HepG2 (cell line): ENCODE data around the gene CRIP1. TPM values are rescaled to one million over a fixed set of nuclear protein-coding genes. Genes with fewer than 3 reads are reported as not detected.

ENCODE experiments used
- ATAC-seq: fragments of 200-7000 bp; cut with Tn5 transposase; 3 replicates; pipeline ENCODE4 v1.9.1; 2020; ENCODE audit warnings: mild to moderate bottlenecking, moderate library complexity
- BruUV-seq: library from RNA; stranded (reverse); fragments of 400-500 nt; replicated peaks from 2 replicates; lab custom pipeline; 2021; lab: Mats Ljungman, UMichigan
- CTCF ChIA-PET: fragments of 300-600 bp; formaldehyde crosslinking; extraction: SDS; loops from one replicate; lab custom pipeline; 2021; ENCODE audit warnings: low total read pairs, inconsistent platforms, low intra/inter-chr PET ratio; lab: Yijun Ruan, JAX
- POLR2A ChIA-PET: fragments of 350-600 bp; sonication (Branson Sonifier 250); formaldehyde crosslinking; loops from one replicate; lab custom pipeline; 2020; ENCODE audit warnings: antibody characterized with exemption, inconsistent platforms; lab: Yijun Ruan, JAX
- DNase-seq: peaks from one replicate; pipeline ENCODE4 v3.0.0-alpha.2; 2015; ENCODE audit warnings: low spot score
- FAIRE-seq: peaks from 3 replicates; lab custom pipeline; 2011; peaks lifted over from hg19 to GRCh38; lab: Jason Lieb, UNC
- H2AFZ ChIP-seq: one replicate; pipeline ENCODE4 v1.6.1; 2011; ENCODE audit warnings: low read length, inconsistent platforms
- H3K27ac ChIP-seq: fragments of 300-600 bp; 3 replicates; pipeline ENCODE4 v1.8.0; 2011; ENCODE audit warnings: mixed run types, mild to moderate bottlenecking, mixed read lengths, low read length, inconsistent platforms; ENCODE audit not compliant: insufficient read depth; ENCODE audit errors: extremely low read length
- H3K27me3 ChIP-seq, 2 experiments: fragments of 200-600 bp in 1 of 2; 2 replicates in 1 of 2; 3 replicates in 1 of 2; pipeline versions ENCODE4 v1.6.0 to v1.8.0; 2011; ENCODE audit warnings: low read length in 2 of 2, mild to moderate bottlenecking in 2 of 2, moderate library complexity in 2 of 2, inconsistent platforms in 1 of 2; ENCODE audit not compliant: insufficient read depth in 2 of 2, control insufficient read depth in 1 of 2
- H3K36me3 ChIP-seq, 2 experiments: fragments of 200-600 bp in 1 of 2; replicated peaks in 1 of 2; 2 replicates in 1 of 2; 3 replicates in 1 of 2; pipeline versions ENCODE4 v1.5.1 to v1.8.0; 2011; ENCODE audit warnings: low read length in 2 of 2, inconsistent platforms in 1 of 2; ENCODE audit not compliant: insufficient read depth in 2 of 2, control insufficient read depth in 1 of 2
- H3K4me1 ChIP-seq: 2 replicates; pipeline ENCODE4 v1.5.1; 2012; ENCODE audit warnings: low read length, inconsistent platforms; ENCODE audit not compliant: insufficient read depth
- H3K4me2 ChIP-seq: 2 replicates; pipeline ENCODE4 v1.6.0; 2011; ENCODE audit warnings: low read depth, low read length, inconsistent platforms
- H3K4me3 ChIP-seq, 3 experiments: fragments of 200-600 bp in 1 of 3; sonication (generic), shearing (Covaris generic) in 1 of 3; replicated peaks in 1 of 3; 2 replicates each; pipeline ENCODE4 v1.5.1; 2011 to 2016; ENCODE audit warnings: low read length in 3 of 3, inconsistent platforms in 2 of 3, low read depth in 2 of 3, mild to moderate bottlenecking in 2 of 3, control low read depth in 1 of 3, mixed read lengths in 1 of 3; ENCODE audit not compliant: insufficient read depth in 1 of 3
- H3K79me2 ChIP-seq: one replicate; pipeline ENCODE4 v1.6.1; 2011; ENCODE audit warnings: low read length, inconsistent platforms; ENCODE audit not compliant: insufficient read depth
- H3K9ac ChIP-seq: 2 replicates; pipeline ENCODE4 v1.6.0; 2011; ENCODE audit warnings: mild to moderate bottlenecking, low read depth, low read length, inconsistent platforms; ENCODE audit not compliant: insufficient read depth
- H3K9me3 ChIP-seq: 2 replicates; pipeline ENCODE4 v1.5.1; 2012; ENCODE audit warnings: mild to moderate bottlenecking, low read length
- H4K20me1 ChIP-seq: 2 replicates; pipeline ENCODE4 v1.6.0; 2011; ENCODE audit warnings: inconsistent platforms, mild to moderate bottlenecking, low read length, moderate library complexity; ENCODE audit not compliant: insufficient read depth
- FLYWCH1 ChIP-seq: sonication (generic); formaldehyde crosslinking; IDR thresholded peaks from 2 replicates; pipeline ENCODE4 v1.8.1; 2023; ENCODE audit warnings: mild to moderate bottlenecking, missing genetic modification reagents
- FOXK2 ChIP-seq: fragments of 450-650 bp; IDR thresholded peaks from 2 replicates; pipeline ENCODE4 v1.6.1; 2016
- HNRNPL ChIP-seq: fragments of 200-400 bp; formaldehyde crosslinking; IDR thresholded peaks from 2 replicates; pipeline ENCODE4 v1.6.1; 2017; ENCODE audit warnings: mild to moderate bottlenecking, low read depth, low read length
- KDM2A ChIP-seq: sonication (generic); formaldehyde crosslinking; IDR thresholded peaks from 2 replicates; pipeline ENCODE4 v1.4.0; 2020; ENCODE audit warnings: low read depth, missing genetic modification reagents, borderline replicate concordance
- NONO ChIP-seq, 2 experiments: fragments of 450-650 bp in 1 of 2; sonication (generic) in 1 of 2; formaldehyde crosslinking in 1 of 2; IDR thresholded peaks in 1 of 2; conservative IDR thresholded peaks in 1 of 2; 2 replicates each; pipeline versions ENCODE4 v1.6.1 to v1.8.0; 2017 to 2022; ENCODE audit warnings: mild to moderate bottlenecking in 1 of 2, missing genetic modification reagents in 1 of 2, moderate library complexity in 1 of 2
- RBFOX2 ChIP-seq: fragments of 200-400 bp; formaldehyde crosslinking; IDR thresholded peaks from 2 replicates; pipeline ENCODE4 v1.6.1; 2017; ENCODE audit warnings: low read depth, mild to moderate bottlenecking, low read length
- SMC3 ChIP-seq: IDR thresholded peaks from 2 replicates; pipeline ENCODE4 v1.6.1; 2011; ENCODE audit warnings: low read length, improper control_type of control experiment
- TGIF2 ChIP-seq: IDR thresholded peaks from 2 replicates; pipeline ENCODE4 v1.6.1; 2016; ENCODE audit warnings: control low read depth, missing compliant biosample characterization
- YY1 ChIP-seq: IDR thresholded peaks from 2 replicates; pipeline ENCODE4 v1.6.1; 2011; ENCODE audit warnings: low read length, low read depth, moderate library complexity, mild to moderate bottlenecking; ENCODE audit not compliant: insufficient read depth, insufficient replicate concordance
- ZBTB20 ChIP-seq: sonication (generic); formaldehyde crosslinking; IDR thresholded peaks from 2 replicates; pipeline ENCODE4 v1.8.1; 2023; ENCODE audit warnings: missing genetic modification reagents, low read depth, mild to moderate bottlenecking, borderline replicate concordance
- ZNF138 ChIP-seq: sonication (generic); formaldehyde crosslinking; IDR thresholded peaks from 2 replicates; pipeline ENCODE4 v1.5.0; 2020; ENCODE audit warnings: mild to moderate bottlenecking, low read depth, missing genetic modification reagents
- ZNF546 ChIP-seq: sonication (generic); formaldehyde crosslinking; conservative IDR thresholded peaks from 2 replicates; pipeline ENCODE4 v1.8.1; 2023; ENCODE audit warnings: mild to moderate bottlenecking, missing genetic modification reagents
- ZNF570 ChIP-seq: sonication (generic); formaldehyde crosslinking; IDR thresholded peaks from 2 replicates; pipeline ENCODE4 v1.4.0; 2020; ENCODE audit warnings: mild to moderate bottlenecking, missing genetic modification reagents, borderline replicate concordance
- WGBS: methylation state at CpG from one replicate; pipeline ENCODE4 v1.1.6; 2017; ENCODE audit warnings: low lambda C conversion rate; 5-methylcytosine and 5-hydroxymethylcytosine counted together
- in situ Hi-C: cut with HindIII; loops from 2 replicates; pipeline ENCODE4 v1.10.0; 2017; ENCODE audit warnings: low pct_unique_long_range_greater_than_20kb; ENCODE audit not compliant: extremely low pct_ligation_motif_present
- intact Hi-C: fragments of 100-400 bp; cut with micrococcal nuclease; formaldehyde crosslinking; loops from one replicate; pipeline ENCODE4 v1.10.0; 2022; ENCODE audit not compliant: unreplicated experiment
- polyA plus RNA-seq, 8 experiments: library from polyadenylated mRNA; depleted of rRNA in 3 of 8; stranded (reverse) in 7 of 8; unstranded in 1 of 8; fragments of >200 nt; fragmentation: Illumina TruSeq in 4 of 8; extraction: Trizol in 4 of 8; gene quantifications; 2 replicates each; pipeline versions ENCODE4 v1.2.1 to v1.2.3, GENCODE V29; 2011 to 2016; ENCODE audit warnings: low read depth in 4 of 8, missing spikeins in 1 of 8, mixed read lengths in 1 of 8; ENCODE audit not compliant: insufficient read depth in 1 of 8
- total RNA-seq, 5 experiments: library from RNA; depleted of rRNA; stranded (reverse); fragments of >200 nt; fragmentation: Illumina TruSeq; extraction: Trizol; gene quantifications; 2 replicates each; pipeline ENCODE4 v1.2.3, GENCODE V29; 2016; ENCODE audit warnings: low read depth in 1 of 5
- TF ChIP-seq, protein P1 (sequence below): sonication (generic); formaldehyde crosslinking; IDR thresholded peaks from 2 replicates; pipeline ENCODE4 v1.4.0; 2020; ENCODE audit warnings: missing genetic modification reagents
- TF ChIP-seq, protein P2 (sequence below): sonication (generic); formaldehyde crosslinking; IDR thresholded peaks from 2 replicates; pipeline ENCODE4 v1.4.0; 2020; ENCODE audit warnings: missing genetic modification reagents
- TF ChIP-seq, protein P3 (sequence below): sonication (generic); formaldehyde crosslinking; IDR thresholded peaks from 2 replicates; pipeline ENCODE4 v1.4.0; 2020; ENCODE audit warnings: mild to moderate bottlenecking, missing genetic modification reagents

Gene CRIP1
- total and polyA plus RNA-seq, 2 of the 13 experiments (the other 11 are each of a cell fraction or from before 2014, with no cell fraction given) = 53.9 to 59.5 TPM

DNA sequence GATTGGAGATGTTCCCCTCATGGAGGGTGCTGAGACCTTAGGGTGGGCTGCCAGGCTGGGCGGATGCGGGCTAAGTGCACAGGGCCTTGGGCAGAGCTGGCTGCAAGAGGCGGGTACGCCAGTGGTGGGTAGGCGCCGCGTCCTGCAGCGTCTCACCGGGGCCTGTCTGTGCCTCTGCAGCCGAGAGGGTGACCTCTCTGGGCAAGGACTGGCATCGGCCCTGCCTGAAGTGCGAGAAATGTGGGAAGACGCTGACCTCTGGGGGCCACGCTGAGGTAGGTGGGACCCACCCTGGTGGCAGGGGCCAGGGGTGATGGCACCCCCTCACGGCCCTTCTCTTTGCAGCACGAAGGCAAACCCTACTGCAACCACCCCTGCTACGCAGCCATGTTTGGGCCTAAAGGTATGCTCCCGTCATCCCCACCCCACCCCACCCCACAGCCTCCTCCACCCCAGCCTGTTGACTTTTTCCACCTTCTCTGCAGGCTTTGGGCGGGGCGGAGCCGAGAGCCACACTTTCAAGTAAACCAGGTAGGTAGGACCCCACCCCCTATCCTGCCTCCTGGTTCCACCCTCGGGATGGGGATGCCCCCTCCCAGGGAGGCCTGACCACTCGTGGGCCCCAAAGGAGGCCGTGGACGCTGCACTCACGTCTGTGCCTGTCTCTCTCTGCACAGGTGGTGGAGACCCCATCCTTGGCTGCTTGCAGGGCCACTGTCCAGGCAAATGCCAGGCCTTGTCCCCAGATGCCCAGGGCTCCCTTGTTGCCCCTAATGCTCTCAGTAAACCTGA lies 1.5 kb downstream of the CRIP1 start:
- Histone ChIP-seq H3K27me3 (peaks cover 2 to 22% of the 10 kb centered on the region in 2 experiments; a peak in 4 of 5 replicates), H3K9me3 (no peaks in the 10 kb centered on the region), H3K79me2 (no peaks in the 10 kb centered on the region), H3K36me3 (no peaks in the 10 kb centered on the region), H2AFZ (no peak overlapping the region), H3K27ac (peak overlapping the region; percentile 4), H3K9ac (peak overlapping the region; percentile 84), H4K20me1 (no peaks in the 10 kb centered on the region), H3K4me3 (peak overlapping the region; percentile 57 to 79 (median 68); a peak in 5 of 6 replicates), H3K4me1 (peaks cover 70% of the 10 kb centered on the region), H3K4me2 (peak overlapping the region; percentile 98)
- ATAC-seq (no peak), DNase-seq (no peak), FAIRE-seq (no peak)
- BruUV-seq = no TSS peak
- intact Hi-C loops = loop anchor here (2.0 to 5.0 kb wide), 3 partner anchors 13 to 117 kb away; partner anchors contain the start of gene CRIP2
- WGBS = 68% methylated on average over 18 of the region's 26 CpGs
- in situ Hi-C loops = loop anchor here (5.0 kb wide), 2 partner anchors 39 to 111 kb away; partner anchors contain the start of gene TMEM121
- ChIA-PET CTCF (interaction anchor here (3.6 kb wide), 1 partner anchor 117 kb away, joined by 24 read pairs; no protein-coding TSS in a partner anchor), POLR2A (no interaction called here)
- TF ChIP-seq ZNF570 (no peak), FOXK2 (no peak), ZNF546 (CRISPR knock-in tag) (no peak), RBFOX2 (no peak; the same call in 1 of the 2 replicates), ZBTB20 (CRISPR knock-in tag) (no peak), ZNF138 (CRISPR knock-in tag) (no peak), HNRNPL (0 out of 2 replicates have a peak, but pooled peaks have one; percentile 31), NONO (IDR thresholded peaks at IDR 0.05) (no peak), NONO (CRISPR knock-in tag; conservative IDR thresholded peaks at IDR 0.05) (0 out of 2 replicates have a peak, but pooled peaks have one; percentile 2), FLYWCH1 (CRISPR knock-in tag) (no peak), KDM2A (peak; percentile 13; the same call in 1 of the 2 replicates), SMC3 (no peak), YY1 (no peak), TGIF2 (no peak)
- TF ChIP-seq, protein P1, sequence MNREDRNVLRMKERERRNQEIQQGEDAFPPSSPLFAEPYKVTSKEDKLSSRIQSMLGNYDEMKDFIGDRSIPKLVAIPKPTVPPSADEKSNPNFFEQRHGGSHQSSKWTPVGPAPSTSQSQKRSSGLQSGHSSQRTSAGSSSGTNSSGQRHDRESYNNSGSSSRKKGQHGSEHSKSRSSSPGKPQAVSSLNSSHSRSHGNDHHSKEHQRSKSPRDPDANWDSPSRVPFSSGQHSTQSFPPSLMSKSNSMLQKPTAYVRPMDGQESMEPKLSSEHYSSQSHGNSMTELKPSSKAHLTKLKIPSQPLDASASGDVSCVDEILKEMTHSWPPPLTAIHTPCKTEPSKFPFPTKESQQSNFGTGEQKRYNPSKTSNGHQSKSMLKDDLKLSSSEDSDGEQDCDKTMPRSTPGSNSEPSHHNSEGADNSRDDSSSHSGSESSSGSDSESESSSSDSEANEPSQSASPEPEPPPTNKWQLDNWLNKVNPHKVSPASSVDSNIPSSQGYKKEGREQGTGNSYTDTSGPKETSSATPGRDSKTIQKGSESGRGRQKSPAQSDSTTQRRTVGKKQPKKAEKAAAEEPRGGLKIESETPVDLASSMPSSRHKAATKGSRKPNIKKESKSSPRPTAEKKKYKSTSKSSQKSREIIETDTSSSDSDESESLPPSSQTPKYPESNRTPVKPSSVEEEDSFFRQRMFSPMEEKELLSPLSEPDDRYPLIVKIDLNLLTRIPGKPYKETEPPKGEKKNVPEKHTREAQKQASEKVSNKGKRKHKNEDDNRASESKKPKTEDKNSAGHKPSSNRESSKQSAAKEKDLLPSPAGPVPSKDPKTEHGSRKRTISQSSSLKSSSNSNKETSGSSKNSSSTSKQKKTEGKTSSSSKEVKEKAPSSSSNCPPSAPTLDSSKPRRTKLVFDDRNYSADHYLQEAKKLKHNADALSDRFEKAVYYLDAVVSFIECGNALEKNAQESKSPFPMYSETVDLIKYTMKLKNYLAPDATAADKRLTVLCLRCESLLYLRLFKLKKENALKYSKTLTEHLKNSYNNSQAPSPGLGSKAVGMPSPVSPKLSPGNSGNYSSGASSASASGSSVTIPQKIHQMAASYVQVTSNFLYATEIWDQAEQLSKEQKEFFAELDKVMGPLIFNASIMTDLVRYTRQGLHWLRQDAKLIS (CRISPR knock-in tag) = no peak
- TF ChIP-seq, protein P2, sequence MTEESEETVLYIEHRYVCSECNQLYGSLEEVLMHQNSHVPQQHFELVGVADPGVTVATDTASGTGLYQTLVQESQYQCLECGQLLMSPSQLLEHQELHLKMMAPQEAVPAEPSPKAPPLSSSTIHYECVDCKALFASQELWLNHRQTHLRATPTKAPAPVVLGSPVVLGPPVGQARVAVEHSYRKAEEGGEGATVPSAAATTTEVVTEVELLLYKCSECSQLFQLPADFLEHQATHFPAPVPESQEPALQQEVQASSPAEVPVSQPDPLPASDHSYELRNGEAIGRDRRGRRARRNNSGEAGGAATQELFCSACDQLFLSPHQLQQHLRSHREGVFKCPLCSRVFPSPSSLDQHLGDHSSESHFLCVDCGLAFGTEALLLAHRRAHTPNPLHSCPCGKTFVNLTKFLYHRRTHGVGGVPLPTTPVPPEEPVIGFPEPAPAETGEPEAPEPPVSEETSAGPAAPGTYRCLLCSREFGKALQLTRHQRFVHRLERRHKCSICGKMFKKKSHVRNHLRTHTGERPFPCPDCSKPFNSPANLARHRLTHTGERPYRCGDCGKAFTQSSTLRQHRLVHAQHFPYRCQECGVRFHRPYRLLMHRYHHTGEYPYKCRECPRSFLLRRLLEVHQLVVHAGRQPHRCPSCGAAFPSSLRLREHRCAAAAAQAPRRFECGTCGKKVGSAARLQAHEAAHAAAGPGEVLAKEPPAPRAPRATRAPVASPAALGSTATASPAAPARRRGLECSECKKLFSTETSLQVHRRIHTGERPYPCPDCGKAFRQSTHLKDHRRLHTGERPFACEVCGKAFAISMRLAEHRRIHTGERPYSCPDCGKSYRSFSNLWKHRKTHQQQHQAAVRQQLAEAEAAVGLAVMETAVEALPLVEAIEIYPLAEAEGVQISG (CRISPR knock-in tag) = no peak
- TF ChIP-seq, protein P3, sequence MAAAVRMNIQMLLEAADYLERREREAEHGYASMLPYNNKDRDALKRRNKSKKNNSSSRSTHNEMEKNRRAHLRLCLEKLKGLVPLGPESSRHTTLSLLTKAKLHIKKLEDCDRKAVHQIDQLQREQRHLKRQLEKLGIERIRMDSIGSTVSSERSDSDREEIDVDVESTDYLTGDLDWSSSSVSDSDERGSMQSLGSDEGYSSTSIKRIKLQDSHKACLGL (CRISPR knock-in tag) = no peak
